Measurements from ENCODE around the gene NRARP. TPM values are rescaled to one million over a fixed set of nuclear protein-coding genes. Genes with fewer than 3 reads are reported as not detected.

NRARP gene
- polyA plus RNA-seq, 1 experiment = 0.17 TPM

GRCh38 chr9:137314561-137315560 is 12.8 kb upstream of the NRARP start:
- no peak overlapping the region for H3K4me3 ChIP-seq (ENCODE audit: low read depth, low read length)
- H3K36me3 ChIP-seq (ENCODE audit: control insufficient read depth, insufficient read depth, low read length) = no peaks in the 10 kb centered on the region
- ChIA-PET CTCF (interaction anchor here (2.3 kb wide), 1 partner anchor 12 kb away, joined by 8 read pairs; the partner anchor contains the start of gene NRARP), POLR2A (interaction anchor here (0.5 kb wide), 1 partner anchor 17 kb away, joined by 3 read pairs; no protein-coding TSS in a partner anchor)
- no peaks in the 10 kb centered on the region for H3K27me3 ChIP-seq (ENCODE audit: control insufficient read depth, insufficient read depth, low read length)
- no peak for DNase-seq (ENCODE audit: low read depth)
- TF ChIP-seq, protein P1, sequence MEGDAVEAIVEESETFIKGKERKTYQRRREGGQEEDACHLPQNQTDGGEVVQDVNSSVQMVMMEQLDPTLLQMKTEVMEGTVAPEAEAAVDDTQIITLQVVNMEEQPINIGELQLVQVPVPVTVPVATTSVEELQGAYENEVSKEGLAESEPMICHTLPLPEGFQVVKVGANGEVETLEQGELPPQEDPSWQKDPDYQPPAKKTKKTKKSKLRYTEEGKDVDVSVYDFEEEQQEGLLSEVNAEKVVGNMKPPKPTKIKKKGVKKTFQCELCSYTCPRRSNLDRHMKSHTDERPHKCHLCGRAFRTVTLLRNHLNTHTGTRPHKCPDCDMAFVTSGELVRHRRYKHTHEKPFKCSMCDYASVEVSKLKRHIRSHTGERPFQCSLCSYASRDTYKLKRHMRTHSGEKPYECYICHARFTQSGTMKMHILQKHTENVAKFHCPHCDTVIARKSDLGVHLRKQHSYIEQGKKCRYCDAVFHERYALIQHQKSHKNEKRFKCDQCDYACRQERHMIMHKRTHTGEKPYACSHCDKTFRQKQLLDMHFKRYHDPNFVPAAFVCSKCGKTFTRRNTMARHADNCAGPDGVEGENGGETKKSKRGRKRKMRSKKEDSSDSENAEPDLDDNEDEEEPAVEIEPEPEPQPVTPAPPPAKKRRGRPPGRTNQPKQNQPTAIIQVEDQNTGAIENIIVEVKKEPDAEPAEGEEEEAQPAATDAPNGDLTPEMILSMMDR (IDR thresholded peaks at IDR 0.05; ENCODE audit: insufficient read depth, low read depth, low read length) = no peak

- TF ChIP-seq, protein P1 (IDR thresholded peaks at IDR 0.05; ENCODE audit: insufficient read depth, low read depth, low read length) = no peak
- ChIA-PET CTCF (no interaction called here), POLR2A (no interaction called here)
- no peaks in the 10 kb centered on the region for H3K27me3 ChIP-seq (ENCODE audit: control insufficient read depth, insufficient read depth, low read length)
- no peaks in the 10 kb centered on the region for H3K36me3 ChIP-seq (ENCODE audit: control insufficient read depth, insufficient read depth, low read length)
- no peak for DNase-seq (ENCODE audit: low read depth)
- H3K4me3 ChIP-seq (ENCODE audit: low read depth, low read length) = no peak overlapping the region
Measured at GRCh38 chr9:137313956-137314560, 12.0 kb upstream of the NRARP start.

GRCh38 chr9:137313326-137313936 is 11.4 kb upstream of the NRARP start:
- TF ChIP-seq, protein P1 (IDR thresholded peaks at IDR 0.05; ENCODE audit: insufficient read depth, low read depth, low read length) = no peak
- no peak for DNase-seq (ENCODE audit: low read depth)
- no peaks in the 10 kb centered on the region for H3K27me3 ChIP-seq (ENCODE audit: control insufficient read depth, insufficient read depth, low read length)
- CTCF ChIA-PET = interaction anchor here (1.6 kb wide), 1 partner anchor 12 kb away, joined by 5 read pairs; the partner anchor contains the start of gene NRARP
- H3K36me3 ChIP-seq (ENCODE audit: control insufficient read depth, insufficient read depth, low read length) = no peaks in the 10 kb centered on the region
- no peak overlapping the region for H3K4me3 ChIP-seq (ENCODE audit: low read depth, low read length)
- POLR2A ChIA-PET = no interaction called here

DNA sequence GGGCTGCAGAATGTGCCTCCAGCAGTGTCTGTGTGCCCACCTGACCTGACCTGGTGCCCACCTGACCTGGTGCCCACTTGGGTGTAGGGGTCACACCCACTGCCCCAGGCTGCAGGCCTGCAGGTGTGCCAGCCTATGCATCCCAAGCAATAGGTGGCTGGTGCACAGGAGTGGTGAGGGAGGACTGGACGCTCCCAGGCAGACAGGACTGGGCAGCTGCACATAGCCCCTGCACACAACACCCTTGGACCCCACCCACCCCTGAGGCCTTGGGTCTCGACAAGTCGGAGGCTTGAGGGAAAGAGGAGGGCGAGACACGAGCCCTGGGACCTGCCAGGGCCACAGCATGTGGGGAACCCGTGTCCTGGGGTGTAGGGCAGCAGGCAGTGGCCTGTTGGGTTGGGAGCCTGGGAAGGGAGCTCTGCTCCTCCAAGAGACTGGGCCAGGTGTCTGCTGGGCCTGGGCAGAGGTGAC is 10.8 kb upstream of the NRARP start:
- no peak for DNase-seq (ENCODE audit: low read depth)
- CTCF ChIA-PET = interaction anchor here (1.6 kb wide), 1 partner anchor 11 kb away, joined by 5 read pairs; the partner anchor contains the start of gene NRARP
- POLR2A ChIA-PET = no interaction called here
- Histone ChIP-seq H3K27me3 (ENCODE audit: control insufficient read depth, insufficient read depth, low read length) (no peaks in the 10 kb centered on the region), H3K4me3 (ENCODE audit: low read depth, low read length) (no peak overlapping the region), H3K36me3 (ENCODE audit: control insufficient read depth, insufficient read depth, low read length) (no peaks in the 10 kb centered on the region)
- TF ChIP-seq, protein P1 (IDR thresholded peaks at IDR 0.05; ENCODE audit: insufficient read depth, low read depth, low read length) = no peak

Measured in BJ (cell line).